Measurements from ENCODE around the gene CTIF. TPM values are rescaled to one million over a fixed set of nuclear protein-coding genes. Genes with fewer than 3 reads are reported as not detected.

The CTIF gene
- total RNA-seq, 1 experiment from 2014 or later, result 5.8 TPM

- TF ChIP-seq EZH2 (IDR thresholded peaks at IDR 0.05; ENCODE audit: low read length, unreplicated experiment) (no peak), CTCF (conservative IDR thresholded peaks at IDR 0.05; ENCODE audit: low read depth, low read length) (no peak), EZH2phosphoT487 (IDR thresholded peaks at IDR 0.05; ENCODE audit: borderline replicate concordance, low read length) (no peak)
- Histone ChIP-seq H3K36me3 (ENCODE audit: low read depth, low read length) (no peaks in the 10 kb centered on the region), H3K9ac (ENCODE audit: low read length) (no peak overlapping the region), H3K27ac (ENCODE audit: low read length) (no peak overlapping the region), H3K27me3 (ENCODE audit: low read length) (no peaks in the 10 kb centered on the region), H3K9me3 (ENCODE audit: low read length) (no peaks in the 10 kb centered on the region), H2AFZ (ENCODE audit: low read length) (no peak overlapping the region), H3K79me2 (ENCODE audit: low read length) (no peaks in the 10 kb centered on the region), H3K4me3 (ENCODE audit: low read length) (no peak overlapping the region), H3F3A (ENCODE audit: low read length, unreplicated experiment) (no peaks in the 10 kb centered on the region), H3K4me1 (ENCODE audit: insufficient read depth, low read length) (no peaks in the 10 kb centered on the region), H3K4me2 (ENCODE audit: low read length) (no peak overlapping the region), H3K9me2 (replicated peaks; ENCODE audit: low read length) (no peaks in the 10 kb centered on the region), H4K20me1 (ENCODE audit: low read length) (no peaks in the 10 kb centered on the region)
- DNase-seq (no peak), ATAC-seq (no peak)
- intact Hi-C loops (cut with micrococcal nuclease), result no loop called here
- BruUV-seq (replicated peaks), result no TSS peak
- CTCF ChIA-PET, result no interaction called here
- POLR2A ChIA-PET (ENCODE audit: unreplicated experiment), result no interaction called here
Measured at GRCh38 chr18:48887294-48887904, 348.6 kb downstream of the CTIF start.

- no peak overlapping the region for H3K27ac ChIP-seq (ENCODE audit: low read length)
- no peak overlapping the region for H3K4me3 ChIP-seq (ENCODE audit: low read length)
- H3F3A ChIP-seq (ENCODE audit: low read length, unreplicated experiment), result no peaks in the 10 kb centered on the region
- H3K9ac ChIP-seq (ENCODE audit: low read length), result no peak overlapping the region
- intact Hi-C loops (cut with micrococcal nuclease), result no loop called here
- ChIA-PET CTCF (no interaction called here), POLR2A (ENCODE audit: unreplicated experiment) (no interaction called here)
- H4K20me1 ChIP-seq (ENCODE audit: low read length), result no peaks in the 10 kb centered on the region
- H3K4me1 ChIP-seq (ENCODE audit: insufficient read depth, low read length), result no peaks in the 10 kb centered on the region
- H3K9me3 ChIP-seq (ENCODE audit: low read length), result no peaks in the 10 kb centered on the region
- no peaks in the 10 kb centered on the region for H3K36me3 ChIP-seq (ENCODE audit: low read depth, low read length)
- no peak for ATAC-seq
- no peak for TF ChIP-seq CTCF (conservative IDR thresholded peaks at IDR 0.05; ENCODE audit: low read depth, low read length)
- TF ChIP-seq EZH2 (IDR thresholded peaks at IDR 0.05; ENCODE audit: low read length, unreplicated experiment), result no peak
- TF ChIP-seq EZH2phosphoT487 (IDR thresholded peaks at IDR 0.05; ENCODE audit: borderline replicate concordance, low read length), result no peak
- no peak for DNase-seq
- H3K79me2 ChIP-seq (ENCODE audit: low read length), result no peaks in the 10 kb centered on the region
- H3K27me3 ChIP-seq (ENCODE audit: low read length), result no peaks in the 10 kb centered on the region
- H3K9me2 ChIP-seq (replicated peaks; ENCODE audit: low read length), result no peaks in the 10 kb centered on the region
- BruUV-seq (replicated peaks), result no TSS peak
- no peak overlapping the region for H3K4me2 ChIP-seq (ENCODE audit: low read length)
- H2AFZ ChIP-seq (ENCODE audit: low read length), result no peak overlapping the region
Measured at GRCh38 chr18:48887905-48888772, 349.3 kb downstream of the CTIF start.

- Histone ChIP-seq H3K27ac (ENCODE audit: low read length) (no peak overlapping the region), H2AFZ (ENCODE audit: low read length) (no peak overlapping the region), H3K4me2 (ENCODE audit: low read length) (no peak overlapping the region), H4K20me1 (ENCODE audit: low read length) (no peaks in the 10 kb centered on the region), H3K4me3 (ENCODE audit: low read length) (no peak overlapping the region), H3K9ac (ENCODE audit: low read length) (no peak overlapping the region), H3K36me3 (ENCODE audit: low read depth, low read length) (no peaks in the 10 kb centered on the region), H3K9me2 (replicated peaks; ENCODE audit: low read length) (no peaks in the 10 kb centered on the region), H3K79me2 (ENCODE audit: low read length) (no peaks in the 10 kb centered on the region), H3K9me3 (ENCODE audit: low read length) (no peaks in the 10 kb centered on the region), H3K4me1 (ENCODE audit: insufficient read depth, low read length) (no peaks in the 10 kb centered on the region), H3K27me3 (ENCODE audit: low read length) (no peaks in the 10 kb centered on the region), H3F3A (ENCODE audit: low read length, unreplicated experiment) (no peaks in the 10 kb centered on the region)
- intact Hi-C loops (cut with micrococcal nuclease), result no loop called here
- DNase-seq (no peak), ATAC-seq (no peak)
- ChIA-PET POLR2A (ENCODE audit: unreplicated experiment) (no interaction called here), CTCF (no interaction called here)
- TF ChIP-seq CTCF (conservative IDR thresholded peaks at IDR 0.05; ENCODE audit: low read depth, low read length) (no peak), EZH2phosphoT487 (IDR thresholded peaks at IDR 0.05; ENCODE audit: borderline replicate concordance, low read length) (no peak), EZH2 (IDR thresholded peaks at IDR 0.05; ENCODE audit: low read length, unreplicated experiment) (no peak)
- BruUV-seq (replicated peaks), result no TSS peak
Measured at GRCh38 chr18:48888773-48889080, 349.9 kb downstream of the CTIF start.
